ENCODE data around the gene HAUS1. TPM values are rescaled to one million over a fixed set of nuclear protein-coding genes. Genes with fewer than 3 reads are reported as not detected.
"Not testable (repeated sequence)": the region's sequence is repeated elsewhere in the genome, so short reads cannot be mapped to it uniquely, and the experiment has no call there.

The HAUS1 gene
- polyA plus RNA-seq, 1 donor from 2014 or later, result 118 TPM

GRCh38 chr18:46160050-46160798 lies 56.0 kb downstream of the HAUS1 start:
- Histone ChIP-seq H3K4me2 (ENCODE audit: low read length) (no peak overlapping the region), H3K4me3 (ENCODE audit: low read length) (no peak overlapping the region), H3K36me3 (ENCODE audit: insufficient read depth, low read length) (no peaks in the 10 kb centered on the region), H3K9me3 (ENCODE audit: low read length) (no peaks in the 10 kb centered on the region), H2AFZ (ENCODE audit: low read depth, low read length) (no peak overlapping the region), H3K9ac (ENCODE audit: low read length) (no peak overlapping the region), H3K27me3 (ENCODE audit: insufficient read depth, low read depth, low read length) (no peaks in the 10 kb centered on the region), H3K79me2 (replicated peaks; ENCODE audit: insufficient read depth, low read length) (no peaks in the 10 kb centered on the region), H3K27ac (ENCODE audit: low read length) (no peak overlapping the region), H3K9me2 (ENCODE audit: insufficient read depth, low read length) (no peaks in the 10 kb centered on the region), H4K20me1 (ENCODE audit: insufficient read depth) (no peaks in the 10 kb centered on the region), H3F3A (ENCODE audit: insufficient read depth, low read length, poor library complexity, severe bottlenecking) (no peaks in the 10 kb centered on the region)
- no peak for TF ChIP-seq MXI1 (conservative IDR thresholded peaks at IDR 0.05; ENCODE audit: poor library complexity, severe bottlenecking)
- no peak for TF ChIP-seq EZH2 (IDR thresholded peaks at IDR 0.05; ENCODE audit: borderline replicate concordance, insufficient read depth, low read length, poor library complexity, severe bottlenecking)
- TF ChIP-seq CTCF (IDR thresholded peaks at IDR 0.05; ENCODE audit: poor library complexity, severe bottlenecking), result no peak
- no peak for TF ChIP-seq TAF1 (IDR thresholded peaks at IDR 0.05; ENCODE audit: low read depth)
- TF ChIP-seq REST (IDR thresholded peaks at IDR 0.05; ENCODE audit: borderline replicate concordance), result no peak
- no peak for TF ChIP-seq RAD21 (conservative IDR thresholded peaks at IDR 0.05)
- TF ChIP-seq EP300 (conservative IDR thresholded peaks at IDR 0.05; ENCODE audit: poor library complexity, severe bottlenecking), result no peak
- TF ChIP-seq SMC3 (conservative IDR thresholded peaks at IDR 0.05; ENCODE audit: poor library complexity), result no peak
- TF ChIP-seq POLR2AphosphoS5 (IDR thresholded peaks at IDR 0.05), result no peak

- not testable (repeated sequence) for H2AFZ ChIP-seq (ENCODE audit: low read depth, low read length); H4K20me1 ChIP-seq (ENCODE audit: insufficient read depth); H3F3A ChIP-seq (ENCODE audit: insufficient read depth, low read length, poor library complexity, severe bottlenecking); H3K9me3 ChIP-seq (ENCODE audit: low read length); H3K9me2 ChIP-seq (ENCODE audit: insufficient read depth, low read length); H3K4me3 ChIP-seq (ENCODE audit: low read length); H3K36me3 ChIP-seq (ENCODE audit: insufficient read depth, low read length); H3K27ac ChIP-seq (ENCODE audit: low read length); H3K9ac ChIP-seq (ENCODE audit: low read length); H3K4me2 ChIP-seq (ENCODE audit: low read length); H3K79me2 ChIP-seq (replicated peaks; ENCODE audit: insufficient read depth, low read length); H3K27me3 ChIP-seq (ENCODE audit: insufficient read depth, low read depth, low read length)
These were observed 56.7 kb downstream of the HAUS1 start for GRCh38 chr18:46160840-46161239.
